Fibroblast of lung (primary cell): ENCODE data around the gene SEC23IP. TPM values are rescaled to one million over a fixed set of nuclear protein-coding genes. Genes with fewer than 3 reads are reported as not detected.

Source experiments
- DNase-seq, 2 donors: peaks; one replicate each; pipeline versions ENCODE4 v3.0.0 to v3.0.0-alpha.2; 2010; ENCODE audit warnings: low read depth in 2 of 2
- H2AFZ ChIP-seq: 2 replicates; pipeline ENCODE4 v1.5.1; 2012; ENCODE audit warnings: low read length, control low read depth, inconsistent platforms
- H3K27ac ChIP-seq: 2 replicates; pipeline ENCODE4 v1.5.1; 2011; ENCODE audit warnings: low read length, control low read depth; ENCODE audit not compliant: insufficient read depth
- H3K27me3 ChIP-seq: 2 replicates; pipeline ENCODE4 v1.5.1; 2011; ENCODE audit warnings: mild to moderate bottlenecking, low read length; ENCODE audit not compliant: control insufficient read depth, insufficient read depth
- H3K36me3 ChIP-seq: 2 replicates; pipeline ENCODE4 v1.5.1; 2011; ENCODE audit warnings: low read length; ENCODE audit not compliant: control insufficient read depth, insufficient read depth
- H3K4me1 ChIP-seq: 2 replicates; pipeline ENCODE4 v1.5.1; 2011; ENCODE audit warnings: low read length; ENCODE audit not compliant: control insufficient read depth, insufficient read depth; ENCODE audit errors: extremely low read depth
- H3K4me2 ChIP-seq: 2 replicates; pipeline ENCODE4 v1.5.1; 2011; ENCODE audit warnings: low read length, control low read depth; ENCODE audit not compliant: insufficient read depth; ENCODE audit errors: extremely low read depth
- H3K4me3 ChIP-seq, 4 experiments: fragments of 200-600 bp in 1 of 4; sonication (generic) in 1 of 4; replicated peaks in 1 of 4; 2 replicates each; pipeline ENCODE4 v1.5.1; 2011 to 2016; ENCODE audit warnings: low read length in 4 of 4, low read depth in 3 of 4, mild to moderate bottlenecking in 3 of 4, control low read depth in 2 of 4, inconsistent platforms in 1 of 4, mixed read lengths in 1 of 4; ENCODE audit not compliant: insufficient read depth in 1 of 4; ENCODE audit errors: control extremely low read depth in 1 of 4
- H3K79me2 ChIP-seq: 2 replicates; pipeline ENCODE4 v1.5.1; 2012; ENCODE audit warnings: mild to moderate bottlenecking, low read length, inconsistent platforms; ENCODE audit not compliant: control insufficient read depth, insufficient read depth
- H3K9ac ChIP-seq: 2 replicates; pipeline ENCODE4 v1.5.1; 2011; ENCODE audit warnings: mild to moderate bottlenecking, low read length, control low read depth; ENCODE audit not compliant: insufficient read depth
- H3K9me3 ChIP-seq: 2 replicates; pipeline ENCODE4 v1.5.1; 2012; ENCODE audit warnings: low read depth, low read length; ENCODE audit not compliant: control insufficient read depth, insufficient read depth
- H4K20me1 ChIP-seq: 2 replicates; pipeline ENCODE4 v1.5.1; 2011; ENCODE audit warnings: low read length; ENCODE audit not compliant: control insufficient read depth, insufficient read depth; ENCODE audit errors: extremely low read depth
- EZH2 ChIP-seq: IDR thresholded peaks from 2 replicates; pipeline ENCODE4 v1.5.1; 2012; ENCODE audit warnings: low read length, control low read depth, mild to moderate bottlenecking; ENCODE audit errors: missing control alignments
- polyA plus RNA-seq, 2 donors: library from polyadenylated mRNA; depleted of rRNA in 1 of 2; stranded (reverse) in 1 of 2; unstranded in 1 of 2; fragments of >200 nt; gene quantifications; 2 replicates each; pipeline ENCODE4 v1.2.1, GENCODE V29; 2011 to 2012; ENCODE audit warnings: missing spikeins in 1 of 2
- total RNA-seq: library from RNA; depleted of rRNA; stranded (reverse); fragments of >200 nt; gene quantifications from 2 replicates; pipeline ENCODE4 v1.2.1, GENCODE V29; 2014
- TF ChIP-seq, protein P1 (sequence below), 2 donors: IDR thresholded peaks in 1 of 2; conservative IDR thresholded peaks in 1 of 2; 1 replicate in 1 of 2; 2 replicates in 1 of 2; pipeline ENCODE4 v1.5.1; 2011 to 2012; ENCODE audit warnings: low read length in 2 of 2, control low read depth in 1 of 2, inconsistent platforms in 1 of 2, low read depth in 1 of 2, mild to moderate bottlenecking in 1 of 2

The SEC23IP gene
- total and polyA plus RNA-seq, 2 donors (not counting 1 experiment from before 2014, with no cell fraction given) = 16.3 to 47.1 TPM

GRCh38 chr10:119896061-119896655 is 3.6 kb downstream of the SEC23IP start:
- DNase-seq = peak; percentile 87 to 88
- TF ChIP-seq, protein P1, sequence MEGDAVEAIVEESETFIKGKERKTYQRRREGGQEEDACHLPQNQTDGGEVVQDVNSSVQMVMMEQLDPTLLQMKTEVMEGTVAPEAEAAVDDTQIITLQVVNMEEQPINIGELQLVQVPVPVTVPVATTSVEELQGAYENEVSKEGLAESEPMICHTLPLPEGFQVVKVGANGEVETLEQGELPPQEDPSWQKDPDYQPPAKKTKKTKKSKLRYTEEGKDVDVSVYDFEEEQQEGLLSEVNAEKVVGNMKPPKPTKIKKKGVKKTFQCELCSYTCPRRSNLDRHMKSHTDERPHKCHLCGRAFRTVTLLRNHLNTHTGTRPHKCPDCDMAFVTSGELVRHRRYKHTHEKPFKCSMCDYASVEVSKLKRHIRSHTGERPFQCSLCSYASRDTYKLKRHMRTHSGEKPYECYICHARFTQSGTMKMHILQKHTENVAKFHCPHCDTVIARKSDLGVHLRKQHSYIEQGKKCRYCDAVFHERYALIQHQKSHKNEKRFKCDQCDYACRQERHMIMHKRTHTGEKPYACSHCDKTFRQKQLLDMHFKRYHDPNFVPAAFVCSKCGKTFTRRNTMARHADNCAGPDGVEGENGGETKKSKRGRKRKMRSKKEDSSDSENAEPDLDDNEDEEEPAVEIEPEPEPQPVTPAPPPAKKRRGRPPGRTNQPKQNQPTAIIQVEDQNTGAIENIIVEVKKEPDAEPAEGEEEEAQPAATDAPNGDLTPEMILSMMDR (conservative IDR thresholded peaks at IDR 0.05 in 1 of 2, IDR thresholded peaks at IDR 0.05 in 1 of 2; ENCODE audit: low read depth in 1 of 2, low read length in 2 of 2) = no peak
- no peak for TF ChIP-seq EZH2
- H3K9me3 ChIP-seq = no peaks in the 10 kb centered on the region
- peak overlapping the region; percentile 40 for H3K27ac ChIP-seq
- peak overlapping the region; percentile 16 to 37 (median 22) for H3K4me3 ChIP-seq
- H3K4me2 ChIP-seq = peak overlapping the region; percentile 11
- H4K20me1 ChIP-seq = peaks cover 6% of the 10 kb centered on the region
- no peak overlapping the region for H3K9ac ChIP-seq
- H3K4me1 ChIP-seq = peaks cover 21% of the 10 kb centered on the region
- peaks cover 4% of the 10 kb centered on the region for H3K36me3 ChIP-seq
- no peaks in the 10 kb centered on the region for H3K27me3 ChIP-seq
- peaks cover 69% of the 10 kb centered on the region for H3K79me2 ChIP-seq
- H2AFZ ChIP-seq = no peak overlapping the region

DNA sequence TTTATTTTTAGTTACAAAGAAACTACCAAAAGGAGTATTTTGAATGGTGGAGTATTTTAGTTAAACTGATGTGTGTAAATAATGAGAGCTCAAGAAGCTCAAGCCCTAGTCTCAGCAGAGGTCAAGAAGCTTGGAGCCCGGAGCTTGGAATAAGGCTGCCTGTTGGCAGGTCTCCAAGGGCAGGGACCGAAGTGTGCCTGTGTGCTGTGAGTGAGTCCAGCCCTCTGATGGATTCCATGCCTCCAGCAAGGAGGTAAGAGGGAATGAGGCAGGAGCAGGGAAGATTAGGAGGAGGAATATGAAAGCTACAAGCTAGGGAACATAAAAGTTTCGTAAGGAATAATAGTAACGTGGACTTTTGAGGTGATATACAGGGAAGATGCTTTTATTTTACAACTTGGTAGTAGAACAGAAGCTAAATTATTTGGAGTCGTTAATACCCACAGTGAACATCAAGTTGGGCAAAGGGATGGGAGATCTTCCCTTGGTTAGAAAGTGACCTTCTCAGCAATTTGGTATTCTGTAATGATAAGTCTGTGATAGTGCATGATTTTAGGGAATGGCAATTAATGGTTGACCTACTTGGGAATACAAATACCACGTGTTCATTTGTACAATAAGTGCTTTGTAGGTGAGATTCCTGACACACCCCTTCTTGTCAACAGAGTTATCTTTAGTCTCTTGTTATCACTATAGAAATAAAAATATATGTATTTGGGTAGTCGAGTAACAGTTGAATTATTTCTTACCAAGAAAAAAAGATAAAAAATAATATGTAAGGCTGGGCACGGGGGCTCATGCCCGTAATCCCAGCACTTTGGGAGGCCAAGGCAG is 4.6 kb downstream of the SEC23IP start:
- peak overlapping the region; percentile 11 for H3K4me2 ChIP-seq
- H3K9ac ChIP-seq = no peak overlapping the region
- no peak overlapping the region for H2AFZ ChIP-seq
- H3K4me3 ChIP-seq = peak overlapping the region in 2 of 4 experiments; percentile 23 to 37
- peaks cover 21% of the 10 kb centered on the region for H3K4me1 ChIP-seq
- peak overlapping the region; percentile 40 for H3K27ac ChIP-seq
- peaks cover 6% of the 10 kb centered on the region for H4K20me1 ChIP-seq
- TF ChIP-seq, protein P1 (conservative IDR thresholded peaks at IDR 0.05 in 1 of 2, IDR thresholded peaks at IDR 0.05 in 1 of 2; ENCODE audit: low read depth in 1 of 2, low read length in 2 of 2) = no peak
- no peak for TF ChIP-seq EZH2
- peaks cover 4% of the 10 kb centered on the region for H3K36me3 ChIP-seq
- H3K9me3 ChIP-seq = no peaks in the 10 kb centered on the region
- peaks cover 72% of the 10 kb centered on the region for H3K79me2 ChIP-seq
- H3K27me3 ChIP-seq = no peaks in the 10 kb centered on the region
- peak in 1 of 2 donors; percentile 56 for DNase-seq

DNA sequence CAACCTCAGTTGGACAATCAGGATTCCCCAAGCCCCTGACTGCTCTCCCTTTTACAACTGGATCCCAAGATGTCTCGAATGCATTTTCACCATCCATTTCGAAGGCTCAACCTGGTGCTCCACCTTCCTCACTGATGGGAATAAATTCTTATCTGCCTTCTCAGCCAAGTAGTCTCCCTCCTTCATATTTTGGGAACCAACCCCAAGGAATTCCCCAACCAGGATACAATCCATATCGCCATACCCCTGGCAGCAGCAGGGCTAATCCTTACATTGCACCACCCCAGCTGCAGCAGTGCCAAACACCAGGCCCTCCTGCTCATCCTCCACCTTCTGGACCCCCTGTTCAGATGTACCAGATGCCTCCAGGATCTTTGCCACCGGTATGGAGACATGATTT is 6.0 kb downstream of the SEC23IP start:
- H3K4me2 ChIP-seq = no peak overlapping the region
- H2AFZ ChIP-seq = no peak overlapping the region
- peaks cover 21% of the 10 kb centered on the region for H3K4me1 ChIP-seq
- peaks cover 6% of the 10 kb centered on the region for H3K36me3 ChIP-seq
- TF ChIP-seq EZH2 = no peak
- TF ChIP-seq, protein P1 (conservative IDR thresholded peaks at IDR 0.05 in 1 of 2, IDR thresholded peaks at IDR 0.05 in 1 of 2; ENCODE audit: low read depth in 1 of 2, low read length in 2 of 2) = no peak
- H3K4me3 ChIP-seq = no peak overlapping the region
- peaks cover 64% of the 10 kb centered on the region for H3K79me2 ChIP-seq
- H3K9me3 ChIP-seq = no peaks in the 10 kb centered on the region
- peaks cover 6% of the 10 kb centered on the region for H4K20me1 ChIP-seq
- no peak overlapping the region for H3K27ac ChIP-seq
- DNase-seq = no peak
- no peaks in the 10 kb centered on the region for H3K27me3 ChIP-seq
- H3K9ac ChIP-seq = no peak overlapping the region
